Measurements from ENCODE around the gene DLST. TPM values are rescaled to one million over a fixed set of nuclear protein-coding genes. Genes with fewer than 3 reads are reported as not detected.
A peak's percentile ranks its signal among the peaks of the same experiment; 100 is the strongest.

The DLST gene
- total RNA-seq, 2 experiments from 2014 or later: 132 to 137 TPM

- no peaks in the 10 kb centered on the region for H3K4me1 Mint-ChIP-seq (ENCODE audit: low read depth)
- H3K27ac Mint-ChIP-seq: no peak overlapping the region
- H3K4me3 Mint-ChIP-seq: no peak overlapping the region
- intact Hi-C loops (cut with micrococcal nuclease): no loop called here
- CTCF ChIA-PET: interaction anchor here (14.6 kb wide), 1 partner anchor 53 kb away, joined by 499 read pairs; no protein-coding TSS in a partner anchor
- no peaks in the 10 kb centered on the region for H3K27me3 Mint-ChIP-seq
- no peaks in the 10 kb centered on the region for H3K36me3 Mint-ChIP-seq
- POLR2A ChIA-PET: no interaction called here
- no peaks in the 10 kb centered on the region for H3K9me3 Mint-ChIP-seq
- no peak for DNase-seq
Measured at GRCh38 chr14:74912111-74912510, 30.4 kb downstream of the DLST start.

GRCh38 chr14:74912801-74913200, 31.1 kb downstream of the DLST start:
- intact Hi-C loops (cut with micrococcal nuclease): no loop called here

GRCh38 chr14:74913393-74913910, 31.7 kb downstream of the DLST start:
- Mint-ChIP-seq H3K36me3 (no peaks in the 10 kb centered on the region), H3K27me3 (no peaks in the 10 kb centered on the region), H3K9me3 (no peaks in the 10 kb centered on the region), H3K4me1 (ENCODE audit: low read depth) (no peaks in the 10 kb centered on the region), H3K27ac (no peak overlapping the region), H3K4me3 (no peak overlapping the region)
- no peak for DNase-seq
- ChIA-PET CTCF (interaction anchor here (14.6 kb wide), 1 partner anchor 55 kb away, joined by 499 read pairs; no protein-coding TSS in a partner anchor), POLR2A (no interaction called here)
- intact Hi-C loops (cut with micrococcal nuclease): no loop called here

More at GRCh38 chr14:74912801-74913200, 31.1 kb downstream of the DLST start:
- Mint-ChIP-seq H3K9me3 (no peaks in the 10 kb centered on the region), H3K27ac (no peak overlapping the region), H3K4me1 (ENCODE audit: low read depth) (no peaks in the 10 kb centered on the region), H3K27me3 (no peaks in the 10 kb centered on the region), H3K36me3 (no peaks in the 10 kb centered on the region), H3K4me3 (no peak overlapping the region)
- ChIA-PET CTCF (interaction anchor here (14.6 kb wide), 1 partner anchor 54 kb away, joined by 499 read pairs; no protein-coding TSS in a partner anchor), POLR2A (no interaction called here)
- DNase-seq: no peak

GRCh38 chr14:74913986-74914573, 32.4 kb downstream of the DLST start:
- peak; percentile 23 for DNase-seq
- intact Hi-C loops (cut with micrococcal nuclease): loop anchor here (1.0 kb wide), 1 partner anchor 389 kb away; no protein-coding TSS in a partner anchor
- POLR2A ChIA-PET: no interaction called here
- CTCF ChIA-PET: interaction anchor here (0.6 to 1.6 kb wide), 2 partner anchors 174 to 390 kb away, joined by 3 to 5 read pairs; no protein-coding TSS in a partner anchor
- Mint-ChIP-seq H3K36me3 (no peaks in the 10 kb centered on the region), H3K27ac (no peak overlapping the region), H3K9me3 (no peaks in the 10 kb centered on the region), H3K27me3 (no peaks in the 10 kb centered on the region), H3K4me3 (no peak overlapping the region), H3K4me1 (ENCODE audit: low read depth) (no peaks in the 10 kb centered on the region)

GRCh38 chr14:74915426-74915825, 33.7 kb downstream of the DLST start:
- Mint-ChIP-seq H3K4me3 (no peak overlapping the region), H3K9me3 (no peaks in the 10 kb centered on the region), H3K27me3 (no peaks in the 10 kb centered on the region), H3K27ac (no peak overlapping the region), H3K36me3 (no peaks in the 10 kb centered on the region), H3K4me1 (ENCODE audit: low read depth) (no peaks in the 10 kb centered on the region)
- no peak for DNase-seq
- ChIA-PET POLR2A (no interaction called here), CTCF (interaction anchor here (1.6 kb wide), 1 partner anchor 173 kb away, joined by 5 read pairs; no protein-coding TSS in a partner anchor)
- intact Hi-C loops (cut with micrococcal nuclease): no loop called here

GRCh38 chr14:74915826-74916225, 34.1 kb downstream of the DLST start:
- Mint-ChIP-seq H3K36me3 (no peaks in the 10 kb centered on the region), H3K4me3 (no peak overlapping the region), H3K27me3 (no peaks in the 10 kb centered on the region), H3K9me3 (no peaks in the 10 kb centered on the region), H3K4me1 (ENCODE audit: low read depth) (no peaks in the 10 kb centered on the region), H3K27ac (no peak overlapping the region)
- CTCF ChIA-PET: interaction anchor here (1.6 to 2.5 kb wide), 2 partner anchors 11 to 173 kb away, joined by 5 to 14 read pairs; no protein-coding TSS in a partner anchor
- DNase-seq: no peak
- POLR2A ChIA-PET: no interaction called here
- intact Hi-C loops (cut with micrococcal nuclease): no loop called here

- H3K36me3 Mint-ChIP-seq: no peaks in the 10 kb centered on the region
- POLR2A ChIA-PET: no interaction called here
Measured at GRCh38 chr14:74917178-74917543, 35.4 kb downstream of the DLST start.

GRCh38 chr14:74917646-74918081, 35.9 kb downstream of the DLST start:
- Mint-ChIP-seq H3K36me3 (no peaks in the 10 kb centered on the region), H3K9me3 (no peaks in the 10 kb centered on the region), H3K27ac (no peak overlapping the region), H3K27me3 (no peaks in the 10 kb centered on the region), H3K4me3 (no peak overlapping the region), H3K4me1 (ENCODE audit: low read depth) (peaks cover 5% of the 10 kb centered on the region)
- intact Hi-C loops (cut with micrococcal nuclease): no loop called here
- ChIA-PET CTCF (interaction anchor here (1.2 to 2.5 kb wide), 4 partner anchors 12 to 58 kb away, joined by 4 to 14 read pairs (median 6); no protein-coding TSS in a partner anchor), POLR2A (no interaction called here)
- DNase-seq: no peak

More at GRCh38 chr14:74917178-74917543, 35.4 kb downstream of the DLST start:
- DNase-seq: no peak
- H3K4me3 Mint-ChIP-seq: no peak overlapping the region
- intact Hi-C loops (cut with micrococcal nuclease): no loop called here
- CTCF ChIA-PET: interaction anchor here (1.2 to 2.5 kb wide), 4 partner anchors 12 to 57 kb away, joined by 4 to 14 read pairs (median 6); no protein-coding TSS in a partner anchor
- H3K9me3 Mint-ChIP-seq: no peaks in the 10 kb centered on the region
- no peaks in the 10 kb centered on the region for H3K27me3 Mint-ChIP-seq
- H3K4me1 Mint-ChIP-seq (ENCODE audit: low read depth): peaks cover under 1% of the 10 kb centered on the region
- no peak overlapping the region for H3K27ac Mint-ChIP-seq

- no peak overlapping the region for H3K4me3 Mint-ChIP-seq
- POLR2A ChIA-PET: no interaction called here
- DNase-seq: no peak
- H3K36me3 Mint-ChIP-seq: no peaks in the 10 kb centered on the region
- CTCF ChIA-PET: interaction anchor here (1.3 to 2.5 kb wide), 3 partner anchors 13 to 59 kb away, joined by 4 to 14 read pairs (median 6); no protein-coding TSS in a partner anchor
- H3K4me1 Mint-ChIP-seq (ENCODE audit: low read depth): peaks cover 5% of the 10 kb centered on the region
- no peaks in the 10 kb centered on the region for H3K27me3 Mint-ChIP-seq
- intact Hi-C loops (cut with micrococcal nuclease): no loop called here
- no peaks in the 10 kb centered on the region for H3K9me3 Mint-ChIP-seq
- H3K27ac Mint-ChIP-seq: no peak overlapping the region
Measured at GRCh38 chr14:74918380-74918779, 36.7 kb downstream of the DLST start.

GRCh38 chr14:74919421-74920165, 37.9 kb downstream of the DLST start:
- Mint-ChIP-seq H3K27ac (no peak overlapping the region), H3K36me3 (no peaks in the 10 kb centered on the region), H3K9me3 (no peaks in the 10 kb centered on the region), H3K27me3 (peaks cover 4% of the 10 kb centered on the region), H3K4me3 (no peak overlapping the region), H3K4me1 (ENCODE audit: low read depth) (peaks cover 8% of the 10 kb centered on the region)
- DNase-seq: no peak
- ChIA-PET CTCF (interaction anchor here (1.5 kb wide), 1 partner anchor 59 kb away, joined by 6 read pairs; no protein-coding TSS in a partner anchor), POLR2A (no interaction called here)
- intact Hi-C loops (cut with micrococcal nuclease): no loop called here

GRCh38 chr14:74920281-74920680, 38.6 kb downstream of the DLST start:
- ChIA-PET POLR2A (no interaction called here), CTCF (interaction anchor here (1.5 kb wide), 1 partner anchor 59 kb away, joined by 6 read pairs; no protein-coding TSS in a partner anchor)
- Mint-ChIP-seq H3K27ac (no peak overlapping the region), H3K4me3 (no peak overlapping the region), H3K9me3 (no peaks in the 10 kb centered on the region), H3K4me1 (ENCODE audit: low read depth) (peaks cover 8% of the 10 kb centered on the region), H3K36me3 (no peaks in the 10 kb centered on the region), H3K27me3 (peaks cover 5% of the 10 kb centered on the region)
- intact Hi-C loops (cut with micrococcal nuclease): no loop called here
- DNase-seq: no peak

GRCh38 chr14:74921053-74921620, 39.4 kb downstream of the DLST start:
- ChIA-PET CTCF (interaction anchor here (1.0 to 3.4 kb wide), 4 partner anchors 15 to 167 kb away, joined by 3 to 16 read pairs (median 10); no protein-coding TSS in a partner anchor), POLR2A (no interaction called here)
- Mint-ChIP-seq H3K4me3 (no peak overlapping the region), H3K27ac (no peak overlapping the region), H3K27me3 (peaks cover 5% of the 10 kb centered on the region), H3K36me3 (no peaks in the 10 kb centered on the region), H3K4me1 (ENCODE audit: low read depth) (peaks cover 8% of the 10 kb centered on the region), H3K9me3 (no peaks in the 10 kb centered on the region)
- intact Hi-C loops (cut with micrococcal nuclease): no loop called here
- no peak for DNase-seq
